Effector memory CD4-positive, alpha-beta T cell (primary cell): ENCODE data around the gene LILRB5.
"Not testable (repeated sequence)": the region's sequence is repeated elsewhere in the genome, so short reads cannot be mapped to it uniquely, and the experiment has no call there.

Experiments
- DNase-seq, 3 donors: peaks; one replicate each; pipeline ENCODE4 v3.0.0-alpha.2; 2020
- H3K27ac ChIP-seq: 2 replicates; pipeline ENCODE4 v1.7.0; 2013; ENCODE audit warnings: mild to moderate bottlenecking, low read length, moderate library complexity; ENCODE audit not compliant: insufficient read depth, poor library complexity, severe bottlenecking
- H3K27me3 ChIP-seq: replicated peaks from 2 replicates; pipeline ENCODE4 v1.7.0; 2013; ENCODE audit warnings: mild to moderate bottlenecking, low read length; ENCODE audit not compliant: insufficient read depth, control insufficient read depth, poor library complexity, severe bottlenecking
- H3K36me3 ChIP-seq: 2 replicates; pipeline ENCODE4 v1.7.0; 2013; ENCODE audit warnings: mild to moderate bottlenecking, low read length, moderate library complexity; ENCODE audit not compliant: control insufficient read depth, insufficient read depth
- H3K4me1 ChIP-seq: 2 replicates; pipeline ENCODE4 v1.7.0; 2013; ENCODE audit warnings: low read length, mild to moderate bottlenecking; ENCODE audit not compliant: control insufficient read depth, insufficient read depth, poor library complexity, severe bottlenecking
- H3K4me3 ChIP-seq: 2 replicates; pipeline ENCODE4 v1.7.0; 2013; ENCODE audit warnings: low read length, low read depth, mild to moderate bottlenecking; ENCODE audit not compliant: insufficient read depth, poor library complexity, severe bottlenecking
- H3K9me3 ChIP-seq: 2 replicates; pipeline ENCODE4 v1.7.0; 2013; ENCODE audit warnings: mild to moderate bottlenecking, low read length, moderate library complexity; ENCODE audit not compliant: control insufficient read depth

Gene LILRB5

DNA sequence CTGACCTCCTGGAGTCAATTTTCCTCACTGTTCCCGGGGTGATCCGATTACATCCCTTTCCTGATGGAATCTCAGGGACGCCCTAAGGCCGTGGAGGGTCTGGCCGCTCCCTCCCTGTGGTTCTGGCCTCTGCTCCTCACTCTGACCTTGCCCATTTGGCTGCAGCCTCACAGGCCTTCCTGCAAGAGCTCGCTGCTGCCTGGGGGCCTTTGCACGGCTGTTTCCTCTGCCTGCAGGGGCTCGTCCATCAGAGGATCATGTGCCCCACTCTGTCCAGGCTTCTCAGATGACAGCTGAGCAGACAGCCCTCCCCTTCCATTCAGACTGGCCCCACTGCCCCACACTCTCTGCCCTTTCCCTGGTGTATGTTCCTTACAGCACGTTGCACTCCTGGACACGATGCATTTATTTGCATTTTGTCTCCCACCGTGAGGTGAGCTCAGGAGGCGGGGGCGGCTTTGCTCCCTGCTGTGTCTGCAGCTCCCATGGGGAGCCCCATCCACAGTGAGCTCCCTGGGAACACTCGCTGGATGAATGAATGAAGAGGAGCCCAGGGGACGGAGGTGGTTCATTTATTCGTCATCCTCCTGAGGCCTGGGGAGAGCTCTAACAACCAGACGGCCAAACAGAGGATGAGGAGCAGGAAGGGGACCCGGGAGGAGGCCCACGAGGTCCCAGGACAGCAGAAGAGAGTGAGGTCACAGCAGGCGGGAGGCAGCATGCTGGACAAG is 39.4 kb downstream of the LILRB5 start:
- not testable (repeated sequence) for H3K4me1 ChIP-seq, DNase-seq, H3K9me3 ChIP-seq, H3K27ac ChIP-seq, H3K4me3 ChIP-seq, H3K36me3 ChIP-seq, H3K27me3 ChIP-seq

- no peaks in the 10 kb centered on the region for H3K27me3 ChIP-seq
- H3K4me1 ChIP-seq, result no peaks in the 10 kb centered on the region
- H3K9me3 ChIP-seq, result no peaks in the 10 kb centered on the region
- H3K27ac ChIP-seq, result no peak overlapping the region
- H3K4me3 ChIP-seq, result no peak overlapping the region
- DNase-seq, result no peak
- H3K36me3 ChIP-seq, result no peaks in the 10 kb centered on the region
These were observed 40.2 kb downstream of the LILRB5 start for GRCh38 chr19:54216869-54217268.

- not testable (repeated sequence) for H3K36me3 ChIP-seq, DNase-seq
- H3K4me1 ChIP-seq, result peaks cover 10% of the 10 kb centered on the region
These were observed 42.3 kb downstream of the LILRB5 start for GRCh38 chr19:54214734-54215133.

GRCh38 chr19:54214217-54214616 is 42.9 kb downstream of the LILRB5 start:
- not testable (repeated sequence) for H3K27ac ChIP-seq, H3K4me3 ChIP-seq, H3K27me3 ChIP-seq, H3K9me3 ChIP-seq, DNase-seq, H3K36me3 ChIP-seq
- peaks cover 14% of the 10 kb centered on the region for H3K4me1 ChIP-seq

More at GRCh38 chr19:54214734-54215133, 42.3 kb downstream of the LILRB5 start:
- not testable (repeated sequence) for H3K27me3 ChIP-seq, H3K4me3 ChIP-seq, H3K27ac ChIP-seq, H3K9me3 ChIP-seq

GRCh38 chr19:54211235-54211634 is 45.8 kb downstream of the LILRB5 start:
- Histone ChIP-seq H3K36me3 (peaks cover 17% of the 10 kb centered on the region), H3K27ac (no peak overlapping the region), H3K9me3 (no peaks in the 10 kb centered on the region), H3K4me3 (no peak overlapping the region), H3K27me3 (no peaks in the 10 kb centered on the region), H3K4me1 (peaks cover 37% of the 10 kb centered on the region)
- no peak for DNase-seq

DNA sequence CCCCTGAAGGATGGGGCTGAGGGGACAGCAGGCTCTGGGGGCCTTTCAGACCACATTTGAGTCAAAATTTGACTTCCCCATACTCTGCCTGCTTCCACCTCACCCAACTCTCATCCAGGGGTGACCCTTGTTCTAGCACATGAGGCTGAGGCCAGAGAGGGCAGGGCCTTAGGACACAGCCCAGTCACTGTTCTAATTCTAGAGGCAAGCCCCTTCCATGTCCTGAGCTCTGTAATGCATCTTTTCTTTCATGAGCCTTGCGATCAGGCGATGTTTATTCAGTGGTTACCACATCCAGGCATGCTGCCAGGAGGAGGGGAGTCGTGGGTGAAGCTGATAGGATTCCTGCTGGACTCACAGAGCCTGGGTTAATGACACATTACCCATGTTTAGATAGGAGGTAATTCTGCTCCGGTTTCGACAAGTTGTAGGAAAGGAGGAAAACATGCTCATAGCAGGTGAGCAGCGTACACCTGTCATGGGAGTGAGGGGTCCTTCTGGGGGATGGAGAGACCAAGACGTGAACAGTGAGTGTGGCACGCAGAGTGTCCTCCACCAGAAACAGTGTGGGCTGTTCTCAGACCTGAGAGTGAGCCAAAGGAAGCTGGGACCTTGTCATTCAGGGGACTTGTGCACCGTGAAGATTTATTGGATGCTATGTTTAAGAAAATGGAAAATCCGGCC is 47.1 kb downstream of the LILRB5 start:
- peaks cover 37% of the 10 kb centered on the region for H3K4me1 ChIP-seq
- DNase-seq, result no peak

DNA sequence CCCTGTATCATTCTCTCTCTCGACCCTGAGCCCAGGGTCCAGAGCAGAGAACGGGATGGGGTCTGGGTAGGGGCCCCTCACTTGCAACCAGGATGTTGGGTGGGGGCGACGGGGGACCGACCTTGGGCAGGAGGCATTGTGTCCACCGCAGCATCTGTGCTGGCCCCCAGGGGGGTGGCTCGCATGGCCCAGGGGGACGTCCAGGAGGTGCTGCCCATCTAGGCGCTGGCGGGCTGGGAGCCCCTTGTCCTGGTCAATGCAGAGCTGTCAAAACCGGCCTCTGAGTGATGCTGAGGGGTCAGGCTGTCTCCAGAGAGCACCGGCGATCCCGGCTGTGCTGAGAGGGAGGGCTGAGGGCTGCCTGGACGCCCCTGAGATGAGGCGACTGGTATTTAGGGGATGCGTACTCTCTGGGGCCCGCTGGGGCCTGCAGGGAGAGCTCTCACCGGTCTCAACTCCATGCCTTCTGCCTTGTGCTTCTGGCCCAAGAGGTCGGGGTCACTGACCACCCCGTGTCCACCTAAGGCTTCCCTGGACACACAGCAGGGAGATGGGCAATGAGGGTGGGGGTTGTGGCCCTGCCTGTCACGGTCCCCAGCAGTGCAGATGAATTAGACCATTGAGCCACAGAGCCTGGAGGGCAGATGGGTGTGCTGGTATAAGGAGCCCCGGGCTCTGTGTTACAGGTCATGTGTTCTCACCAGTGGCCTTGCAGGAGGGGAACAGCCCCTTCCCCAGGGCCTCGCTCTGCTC is 47.8 kb downstream of the LILRB5 start:
- H3K9me3 ChIP-seq, result no peaks in the 10 kb centered on the region
- DNase-seq, result no peak
- peak overlapping the region; percentile 6 for H3K27ac ChIP-seq
- no peak overlapping the region for H3K4me3 ChIP-seq
- H3K36me3 ChIP-seq, result peaks cover 32% of the 10 kb centered on the region
- H3K4me1 ChIP-seq, result peaks cover 37% of the 10 kb centered on the region
- H3K27me3 ChIP-seq, result no peaks in the 10 kb centered on the region

More for the DNA sequence above, 47.1 kb downstream of the LILRB5 start:
- Histone ChIP-seq H3K27ac (peak overlapping the region; percentile 6), H3K27me3 (no peaks in the 10 kb centered on the region), H3K36me3 (peaks cover 30% of the 10 kb centered on the region), H3K9me3 (no peaks in the 10 kb centered on the region), H3K4me3 (no peak overlapping the region)

GRCh38 chr19:54208784-54209057 is 48.4 kb downstream of the LILRB5 start:
- H3K27ac ChIP-seq, result no peak overlapping the region
- no peak overlapping the region for H3K4me3 ChIP-seq
- H3K4me1 ChIP-seq, result peaks cover 40% of the 10 kb centered on the region
- no peak for DNase-seq
- peaks cover 35% of the 10 kb centered on the region for H3K36me3 ChIP-seq
- no peaks in the 10 kb centered on the region for H3K27me3 ChIP-seq
- H3K9me3 ChIP-seq, result no peaks in the 10 kb centered on the region

GRCh38 chr19:54207983-54208783 is 48.9 kb downstream of the LILRB5 start:
- Histone ChIP-seq H3K9me3 (no peaks in the 10 kb centered on the region), H3K4me3 (no peak overlapping the region), H3K36me3 (peaks cover 41% of the 10 kb centered on the region), H3K27ac (no peak overlapping the region), H3K27me3 (no peaks in the 10 kb centered on the region), H3K4me1 (peaks cover 45% of the 10 kb centered on the region)
- no peak for DNase-seq
